ENCODE data around the gene CACNA2D1.
"Not testable (repeated sequence)": the region's sequence is repeated elsewhere in the genome, so short reads cannot be mapped to it uniquely, and the experiment has no call there.

The CACNA2D1 gene

DNA sequence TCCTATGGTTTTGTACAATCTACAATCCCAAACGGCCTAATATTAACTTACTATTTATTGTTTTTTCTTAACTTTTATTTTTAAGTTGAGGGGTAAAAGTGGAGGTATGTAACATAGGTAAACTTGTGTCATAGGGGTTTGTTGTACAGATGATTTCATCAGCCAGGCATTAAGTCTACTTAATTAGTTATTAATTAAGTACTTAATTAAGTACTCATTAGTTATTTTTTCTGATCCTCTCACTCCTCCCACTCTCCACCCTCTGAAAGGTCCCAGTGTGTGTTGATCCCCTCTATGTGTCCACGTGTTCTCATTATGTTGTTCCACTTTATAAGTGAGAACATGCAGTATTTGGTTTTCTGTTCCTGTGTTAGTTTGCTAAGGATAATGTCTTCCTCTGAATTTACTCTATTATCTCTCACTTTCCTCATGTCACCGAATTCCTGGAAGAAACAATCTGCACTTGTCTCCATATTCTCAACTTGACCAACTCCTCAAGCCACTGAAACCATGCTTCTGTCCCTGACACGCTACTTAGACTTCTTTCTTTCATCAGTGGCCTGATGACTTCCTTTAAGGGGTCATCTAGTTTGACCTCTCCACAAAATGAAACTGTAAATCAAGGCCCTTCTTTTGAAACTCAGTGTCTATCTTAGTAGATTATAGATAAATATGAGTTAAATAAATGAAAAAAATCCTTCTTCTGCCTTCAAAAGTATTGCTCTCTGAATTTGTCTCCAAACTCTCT, 9.1 kb downstream of the CACNA2D1 start:
- DNase-seq (ENCODE audit: low read depth in 1 of 2, low spot score in 1 of 2), result no peak

DNA sequence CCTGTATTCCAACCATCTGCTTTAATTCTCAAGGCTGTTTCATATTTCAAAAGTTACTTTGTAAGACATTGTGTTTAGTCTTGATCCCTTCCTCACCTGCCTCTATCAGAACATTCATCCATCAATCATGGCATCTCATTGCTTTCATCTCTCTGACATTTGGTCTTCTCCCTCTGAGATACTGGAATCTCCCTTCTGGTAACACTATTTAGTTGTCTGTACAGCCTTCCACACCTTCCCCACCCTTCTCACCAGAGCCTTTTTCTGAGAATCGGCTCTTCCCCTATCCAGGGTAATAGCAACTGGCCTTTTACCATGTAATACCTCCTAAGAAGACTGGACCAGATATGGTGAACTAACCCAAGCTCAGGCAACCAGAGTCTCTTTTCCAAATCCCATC, 10.1 kb downstream of the CACNA2D1 start:
- no peak for DNase-seq (ENCODE audit: low read depth in 1 of 2, low spot score in 1 of 2)

DNA sequence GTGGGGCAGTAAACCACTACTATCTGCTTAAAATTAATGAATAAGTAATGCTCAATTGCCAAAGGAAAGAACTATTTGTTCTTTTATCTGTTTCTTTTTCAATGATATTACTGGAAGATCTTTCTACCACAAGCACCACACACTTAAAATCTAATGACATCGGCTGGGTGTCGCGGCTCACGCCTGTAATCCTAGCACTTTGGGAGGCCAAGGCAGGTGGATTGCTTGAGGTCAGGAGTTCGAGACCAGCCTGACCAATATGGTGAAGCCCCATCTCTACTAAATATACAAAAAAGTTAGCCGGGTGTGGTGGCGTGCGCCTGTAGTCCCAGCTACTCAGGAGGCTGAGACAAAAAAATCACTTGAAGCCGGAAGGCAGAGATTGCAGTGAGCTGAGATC, 10.8 kb downstream of the CACNA2D1 start:
- not testable (repeated sequence) for DNase-seq (ENCODE audit: low read depth in 1 of 2, low spot score in 1 of 2)

DNA sequence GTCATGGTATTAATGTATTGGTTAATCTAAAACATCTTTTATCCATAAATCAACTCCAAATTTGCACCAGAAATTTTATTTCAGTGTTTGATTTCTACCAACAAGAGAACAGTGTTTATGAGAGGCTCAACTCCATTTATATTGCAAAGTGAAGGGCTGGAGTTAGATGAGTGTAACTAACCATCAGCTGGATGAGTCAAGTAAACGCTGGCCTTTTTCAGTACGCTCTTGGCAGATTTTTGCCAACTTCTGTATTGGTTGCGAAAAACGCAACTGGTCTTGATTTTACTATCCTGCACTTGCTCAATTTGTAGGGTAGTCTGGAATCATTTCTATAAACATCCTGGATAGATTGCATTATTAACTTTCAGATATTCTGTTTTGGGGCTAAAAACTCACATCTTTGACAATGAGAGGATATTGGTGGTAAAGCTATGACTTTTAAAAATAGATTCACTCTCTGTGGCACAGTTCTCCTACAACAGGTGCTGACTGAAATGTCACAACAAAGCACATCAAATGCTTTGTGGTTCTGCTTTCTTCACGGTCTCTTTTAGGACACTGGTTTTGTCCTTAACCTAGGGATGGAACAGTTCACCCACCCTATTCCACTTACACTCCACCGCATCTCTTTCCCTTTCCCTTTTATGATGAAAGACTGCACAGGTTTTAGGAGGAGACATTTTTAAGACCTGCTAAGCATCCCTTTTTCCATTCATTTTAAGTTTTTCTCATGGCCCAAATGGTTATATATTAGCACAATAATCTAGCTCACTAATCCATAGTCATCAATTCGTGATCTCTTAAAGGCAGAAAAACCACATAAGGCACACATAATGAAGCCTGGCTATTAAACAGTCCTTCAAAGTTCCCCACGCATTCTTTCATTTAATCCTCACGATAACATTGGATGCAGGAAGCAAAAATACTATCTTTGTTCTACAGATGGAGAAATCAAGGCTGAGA, 12.8 kb downstream of the CACNA2D1 start:
- no peak for DNase-seq (ENCODE audit: low read depth in 1 of 2, low spot score in 1 of 2)

DNA sequence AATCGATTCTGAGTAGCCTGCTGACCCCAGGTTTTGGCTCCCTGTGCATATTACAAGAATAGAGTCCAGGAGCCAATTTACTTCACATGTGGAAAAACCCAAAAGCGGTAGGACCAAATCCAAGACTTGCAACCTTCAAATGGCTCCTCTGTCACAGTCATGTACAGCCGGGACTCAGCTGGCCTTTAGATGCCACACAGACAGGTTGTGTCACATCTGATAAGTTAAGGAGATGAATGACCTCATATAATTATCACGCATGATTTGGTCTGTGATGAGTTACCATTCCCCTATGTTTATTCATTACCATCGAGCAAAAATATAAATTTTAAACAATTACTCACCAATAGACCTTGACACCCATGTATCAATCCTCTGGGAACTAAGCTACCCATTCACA, 14.2 kb downstream of the CACNA2D1 start:
- no peak for DNase-seq (ENCODE audit: low read depth in 1 of 2, low spot score in 1 of 2)

DNA sequence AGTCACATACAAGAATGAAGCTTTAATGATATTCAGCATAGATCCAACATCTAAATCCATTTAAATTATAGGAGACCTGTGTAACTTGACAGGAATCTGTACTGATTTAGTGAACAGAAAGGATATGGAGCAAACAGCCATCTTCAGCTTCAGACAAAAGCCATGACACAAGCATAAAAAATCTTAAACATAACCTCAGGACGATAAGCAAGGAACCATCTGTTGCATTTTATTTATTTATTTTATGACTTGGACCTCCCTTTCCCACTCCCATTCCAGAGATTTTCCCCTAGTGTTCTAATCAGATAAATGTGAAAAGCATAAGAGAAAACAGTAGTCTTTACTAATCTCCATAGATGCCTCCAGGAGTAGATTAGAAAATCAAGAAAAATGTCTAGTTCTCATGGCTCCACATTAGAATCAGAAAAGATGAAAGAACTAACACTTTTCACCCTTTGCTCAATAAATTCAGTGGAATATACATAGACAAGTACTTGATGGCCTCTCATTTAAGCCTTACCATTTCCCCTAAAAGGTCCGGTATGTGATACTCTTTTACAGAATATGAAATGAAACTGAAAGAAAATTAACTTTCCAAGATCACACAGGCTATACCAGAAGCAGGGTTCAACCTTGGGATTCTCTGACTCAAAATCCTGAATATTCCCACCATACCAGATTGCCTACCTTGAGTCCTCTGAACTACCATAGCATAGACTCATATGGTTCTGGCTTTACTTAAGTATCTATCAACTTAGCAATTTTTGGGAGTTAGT, 15.2 kb downstream of the CACNA2D1 start:
- DNase-seq (ENCODE audit: low read depth in 1 of 2, low spot score in 1 of 2), result no peak

DNA sequence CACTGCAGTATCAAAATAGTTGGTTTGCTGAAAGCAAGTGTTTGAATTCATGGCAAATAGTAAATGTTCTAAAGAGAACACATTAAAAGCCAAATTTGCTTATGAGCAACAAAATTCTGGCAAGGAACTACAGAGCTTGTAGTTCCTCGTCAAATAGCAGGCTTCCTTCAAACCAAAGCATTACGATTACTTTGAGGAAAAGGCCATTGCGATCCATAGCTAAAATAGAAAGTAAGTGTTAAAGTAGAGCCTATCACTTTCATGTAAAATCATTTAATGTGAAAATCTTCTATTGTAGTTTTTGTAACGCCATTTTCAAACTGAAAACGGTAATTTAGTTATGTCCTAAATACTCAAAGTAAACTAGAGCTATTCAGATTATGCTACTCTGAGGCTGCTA, 20.1 kb downstream of the CACNA2D1 start:
- DNase-seq (ENCODE audit: low read depth in 1 of 2, low spot score in 1 of 2), result no peak

DNA sequence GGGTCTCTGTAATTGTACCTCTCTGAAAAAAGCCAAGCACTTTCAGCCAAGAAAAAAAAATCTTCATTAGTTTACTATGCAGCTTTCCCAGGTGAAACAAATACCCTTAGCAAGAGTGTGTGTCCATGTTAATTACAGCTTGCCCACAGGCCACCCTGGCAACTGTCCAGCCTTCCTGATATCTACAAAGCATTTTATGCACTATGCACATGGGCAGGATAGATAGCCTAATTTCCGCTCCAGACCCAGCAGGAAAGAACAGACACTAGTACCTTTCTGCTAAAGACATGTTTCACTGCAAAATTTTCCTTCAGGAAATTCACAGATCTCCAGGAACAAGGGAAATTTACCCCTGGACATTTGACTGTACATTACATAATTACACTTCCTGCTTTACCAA, 24.4 kb downstream of the CACNA2D1 start:
- DNase-seq (ENCODE audit: low read depth in 1 of 2, low spot score in 1 of 2), result no peak

DNA sequence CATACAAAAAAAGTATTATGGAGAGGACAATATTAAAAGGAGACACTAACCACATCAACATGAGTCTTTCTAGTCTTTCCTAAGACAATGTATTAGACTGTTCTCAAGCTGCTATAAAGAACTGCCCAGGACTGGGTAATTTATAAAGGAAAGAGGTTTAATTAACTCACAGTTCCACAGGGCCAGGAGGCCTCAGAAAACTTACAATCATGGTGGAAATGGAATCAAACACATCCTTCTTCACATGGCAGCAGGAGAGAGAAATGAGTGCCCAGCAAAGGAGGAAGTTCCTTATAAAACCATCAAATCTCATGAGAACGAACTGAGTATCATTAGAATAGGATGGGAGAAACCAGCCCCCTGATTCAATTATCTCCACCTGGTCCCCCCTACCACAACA, 25.7 kb downstream of the CACNA2D1 start:
- no peak for DNase-seq (ENCODE audit: low read depth in 1 of 2, low spot score in 1 of 2)

DNA sequence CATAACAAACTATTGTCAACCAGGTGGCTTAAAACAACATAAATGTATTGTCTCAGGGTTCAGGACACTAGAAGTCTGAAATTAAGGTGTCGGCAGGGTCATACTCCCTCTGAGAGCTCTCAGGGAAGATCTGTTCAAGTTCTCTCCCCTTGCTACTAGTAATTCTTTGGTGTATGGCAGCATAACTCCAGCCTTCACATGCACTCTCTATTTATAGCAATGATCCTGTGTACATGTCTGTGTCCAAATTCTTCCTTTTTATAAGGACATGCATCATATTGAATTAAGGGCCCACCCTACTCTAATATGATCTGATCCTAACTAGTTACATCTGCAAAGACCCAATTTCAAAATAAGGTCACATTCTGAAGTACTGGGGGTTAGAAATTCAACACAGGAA, 27.2 kb downstream of the CACNA2D1 start:
- DNase-seq (ENCODE audit: low read depth in 1 of 2, low spot score in 1 of 2), result no peak

DNA sequence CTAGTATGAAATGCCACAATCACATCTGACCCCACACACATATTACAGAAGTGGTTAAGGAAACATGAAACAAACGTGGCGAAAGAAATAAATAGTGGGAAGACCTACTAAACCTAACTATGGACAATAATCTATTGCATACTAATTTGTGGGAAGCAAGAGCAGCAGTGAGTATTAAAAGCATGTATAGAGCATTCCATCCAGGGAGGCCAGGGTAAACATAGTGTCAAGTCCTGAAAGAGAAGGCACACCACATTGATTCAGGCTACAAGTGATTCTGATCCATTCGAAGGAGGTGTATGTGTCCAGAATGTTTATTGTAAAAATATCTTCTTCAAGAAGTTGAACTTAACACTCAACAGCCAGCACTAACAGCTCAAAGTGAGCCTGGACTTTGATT, 29.2 kb downstream of the CACNA2D1 start:
- no peak for DNase-seq (ENCODE audit: low read depth in 1 of 2, low spot score in 1 of 2)

DNA sequence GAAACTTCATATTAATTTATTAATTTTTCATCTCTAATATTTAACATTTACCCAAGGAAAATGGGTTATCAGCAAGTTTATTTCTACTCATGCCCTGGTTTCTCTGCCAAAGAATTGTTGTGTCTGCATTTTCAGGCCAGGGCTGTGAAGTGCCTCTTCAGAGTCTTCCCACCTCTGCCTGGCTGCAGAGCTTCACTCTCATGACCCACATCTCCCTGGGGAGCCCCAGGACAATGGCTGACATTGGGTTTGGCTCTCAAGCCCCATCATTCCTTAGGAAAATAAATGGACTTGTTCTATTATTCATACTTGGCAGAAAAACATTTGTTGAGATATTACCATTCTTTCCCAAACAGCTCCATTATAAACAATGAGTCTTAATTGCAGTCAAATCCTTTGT, 30.3 kb downstream of the CACNA2D1 start:
- no peak for DNase-seq (ENCODE audit: low read depth in 1 of 2, low spot score in 1 of 2)

DNA sequence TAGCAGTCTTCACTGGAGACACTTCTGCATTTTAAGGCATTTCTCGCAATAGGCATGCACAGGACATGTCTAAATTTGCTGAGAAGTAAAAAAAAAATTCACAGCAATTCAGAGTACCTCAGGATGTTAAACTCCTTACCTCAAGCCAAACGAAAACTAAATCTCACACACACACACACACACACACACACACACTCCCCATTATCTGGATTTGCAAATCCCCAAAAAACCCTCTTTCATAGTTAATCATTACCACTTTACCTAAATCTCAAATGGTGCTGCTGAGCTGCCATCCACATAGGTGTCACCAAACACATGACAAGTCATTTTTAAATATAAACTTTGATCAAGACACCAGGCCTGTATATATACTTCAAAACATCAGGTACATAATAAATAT, 31.8 kb downstream of the CACNA2D1 start:
- no peak for DNase-seq (ENCODE audit: low read depth in 1 of 2, low spot score in 1 of 2)

DNA sequence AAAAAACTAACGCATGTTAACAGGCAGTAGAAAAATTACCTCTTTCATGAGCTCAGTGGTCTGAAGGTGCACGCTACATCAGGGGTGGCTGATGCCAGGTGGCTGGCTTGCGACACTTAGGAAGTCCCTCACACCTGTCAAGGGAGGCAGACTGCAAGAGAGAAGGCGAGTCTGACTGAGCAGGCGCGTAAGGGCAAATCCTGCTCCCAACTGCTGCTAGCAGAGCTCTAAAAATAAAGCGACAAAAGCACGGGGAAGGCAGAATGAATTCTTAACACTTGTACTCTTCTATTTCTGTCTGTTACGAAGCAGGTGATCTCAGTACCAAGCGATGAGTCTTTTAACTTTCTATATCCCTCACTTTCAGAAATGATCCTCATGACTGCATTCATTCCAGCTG, 33.1 kb downstream of the CACNA2D1 start:
- no peak for DNase-seq (ENCODE audit: low read depth in 1 of 2, low spot score in 1 of 2)

DNA sequence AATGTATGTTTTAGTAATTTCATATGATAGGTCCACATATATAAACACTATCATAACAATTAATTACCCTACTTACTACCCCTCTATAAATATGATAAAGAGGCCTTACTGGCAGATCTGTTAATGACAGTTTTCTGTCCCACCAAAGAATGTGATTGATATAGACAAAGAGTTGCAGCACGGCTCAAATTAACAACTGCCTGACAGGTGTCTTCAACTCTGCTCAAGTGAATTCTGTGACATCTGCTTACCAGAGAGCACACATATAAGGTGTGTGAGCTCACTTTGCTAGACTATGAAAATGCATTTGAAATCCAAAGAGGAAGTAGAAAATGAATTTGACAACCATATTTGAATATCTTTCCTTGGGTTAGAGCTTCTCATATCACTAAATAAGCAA, 36.6 kb downstream of the CACNA2D1 start:
- no peak for DNase-seq (ENCODE audit: low read depth in 1 of 2, low spot score in 1 of 2)

DNA sequence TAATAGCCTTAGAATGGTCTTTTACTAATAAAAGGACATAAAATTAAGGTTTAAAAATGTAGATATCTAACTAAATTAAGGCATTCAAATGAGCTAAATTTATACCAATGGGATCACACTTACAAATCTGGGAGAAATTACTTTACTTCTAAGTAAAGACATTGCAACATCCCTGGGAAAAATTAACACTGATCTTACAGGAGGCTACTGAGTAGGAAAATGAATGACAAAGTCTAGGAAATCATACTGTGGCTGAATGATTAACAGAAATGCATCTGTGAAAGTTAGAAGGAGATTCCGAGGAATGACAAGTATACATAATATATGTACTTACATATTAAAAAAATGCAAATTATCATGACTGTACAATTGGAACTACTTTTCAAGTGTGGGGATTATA, 38.3 kb downstream of the CACNA2D1 start:
- DNase-seq (ENCODE audit: low read depth in 1 of 2, low spot score in 1 of 2), result no peak

DNA sequence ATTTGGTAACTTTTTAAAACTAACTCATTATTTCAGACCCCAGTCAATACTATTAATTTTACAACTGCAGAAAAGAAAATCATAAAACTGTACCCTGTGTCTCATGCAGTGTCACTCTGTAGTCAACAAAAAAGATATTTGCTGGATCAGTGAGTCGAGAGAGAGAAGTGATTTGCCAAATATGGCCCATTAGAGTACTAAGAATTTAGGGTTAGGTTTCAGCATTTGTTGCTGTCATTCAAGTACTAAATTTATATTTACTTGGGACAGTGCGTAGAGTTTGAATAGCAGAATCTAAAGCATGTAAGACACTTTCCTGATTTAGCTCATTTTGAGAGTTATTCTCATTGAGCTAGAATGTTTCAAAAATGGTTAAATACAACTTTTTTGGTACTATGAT, 38.9 kb downstream of the CACNA2D1 start:
- no peak for DNase-seq (ENCODE audit: low read depth in 1 of 2, low spot score in 1 of 2)

DNA sequence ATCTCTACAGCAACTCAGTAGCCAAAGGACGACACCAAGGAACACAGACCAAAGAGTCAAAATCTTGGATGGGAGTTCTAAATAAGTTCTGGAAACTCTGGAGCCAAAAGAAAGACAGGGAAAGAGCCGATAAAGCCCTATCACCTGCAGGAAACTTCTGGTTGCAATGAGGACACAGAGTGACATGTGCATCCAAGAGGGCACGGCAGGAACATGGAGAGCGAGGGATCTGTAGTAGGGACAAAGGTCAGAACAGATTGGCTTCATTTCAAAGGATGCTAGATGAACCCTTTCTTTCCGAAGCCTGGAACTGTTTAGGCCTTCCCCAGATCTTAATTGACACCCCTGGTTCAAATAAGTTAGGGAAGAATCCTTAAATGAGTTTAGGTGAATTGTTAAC, 39.5 kb downstream of the CACNA2D1 start:
- no peak for DNase-seq (ENCODE audit: low read depth in 1 of 2, low spot score in 1 of 2)

DNA sequence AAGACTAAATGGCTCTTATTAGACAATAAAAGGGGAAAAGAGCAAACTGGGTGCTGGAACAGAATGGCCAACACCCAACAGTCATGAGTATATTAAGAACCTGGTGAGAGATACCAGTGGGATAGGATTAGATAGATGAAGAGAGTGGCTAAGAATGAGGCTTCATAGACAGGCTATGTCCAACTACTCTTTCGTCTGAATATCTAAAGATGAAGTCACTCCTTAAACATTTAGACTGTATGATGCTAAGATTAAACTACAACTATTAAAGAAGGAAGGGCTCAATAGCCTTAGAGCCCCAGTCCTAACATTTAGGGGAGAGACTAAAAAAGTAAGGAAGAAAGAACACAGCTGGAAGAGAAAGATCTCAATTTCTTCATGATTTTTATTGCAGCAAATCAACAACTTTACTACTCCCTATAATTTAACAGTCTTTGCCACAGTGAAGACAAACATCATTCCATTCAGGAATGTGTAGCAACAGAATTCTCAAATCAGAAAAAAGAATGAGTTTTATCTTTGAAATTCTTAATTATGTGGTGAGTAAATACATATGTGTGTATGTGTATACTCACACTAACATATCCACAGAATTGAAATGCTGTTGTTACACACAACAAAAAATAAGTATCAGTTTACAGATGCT, 45.6 kb downstream of the CACNA2D1 start:
- DNase-seq (ENCODE audit: low read depth in 1 of 2, low spot score in 1 of 2), result no peak

DNA sequence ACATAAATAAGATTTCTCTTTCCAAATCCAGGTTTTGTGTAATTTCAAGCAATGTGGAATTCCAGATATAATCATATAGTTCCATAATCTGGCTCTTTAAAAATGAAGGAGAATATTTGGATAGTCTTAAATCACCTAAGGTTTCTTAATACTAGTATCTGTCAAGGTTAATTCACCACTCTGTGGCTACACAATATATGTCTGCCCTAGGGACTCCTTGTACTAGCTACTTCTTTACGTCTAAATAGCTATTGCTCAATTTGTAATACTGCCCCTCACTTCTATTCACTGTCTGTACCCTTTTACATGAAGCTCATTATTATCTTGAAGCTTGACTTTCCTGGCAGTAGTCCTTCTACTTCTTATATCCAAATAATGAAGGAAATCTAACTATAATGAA, 47.2 kb downstream of the CACNA2D1 start:
- no peak for DNase-seq (ENCODE audit: low read depth in 1 of 2, low spot score in 1 of 2)

DNA sequence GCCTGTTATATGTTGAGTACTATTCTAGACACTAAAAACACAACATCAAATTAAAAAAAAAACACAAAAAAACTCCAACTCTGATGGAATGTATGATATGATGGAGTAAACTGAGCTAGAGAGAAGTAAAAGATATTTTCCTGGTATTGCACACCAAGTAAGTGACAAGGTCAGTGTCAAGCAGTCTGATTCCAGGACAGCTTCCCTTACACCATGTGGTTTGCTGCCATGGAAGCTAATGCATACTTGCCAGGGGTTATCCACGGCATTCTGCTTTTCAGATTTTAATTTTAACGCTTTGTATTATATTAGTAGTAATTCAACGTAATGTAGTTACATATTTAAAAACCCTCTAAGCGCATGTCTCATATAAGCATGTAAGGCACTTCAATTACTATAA, 48.4 kb downstream of the CACNA2D1 start:
- DNase-seq (ENCODE audit: low read depth in 1 of 2, low spot score in 1 of 2), result no peak

Data from stimulated activated CD4-positive, alpha-beta T cell treated with anti-CD3 and anti-CD28 coated beads, Interleukin-15, amount 100 ng/mL, for 1 hour (primary cell).